ENCODE results near the gene NRAP. TPM values are rescaled to one million over a fixed set of nuclear protein-coding genes. Genes with fewer than 3 reads are reported as not detected.

NRAP gene
- total and polyA plus RNA-seq, 10 of the 15 experiments (the other 5 are each of a cell fraction or from before 2014, with no cell fraction given), result not detected

DNA sequence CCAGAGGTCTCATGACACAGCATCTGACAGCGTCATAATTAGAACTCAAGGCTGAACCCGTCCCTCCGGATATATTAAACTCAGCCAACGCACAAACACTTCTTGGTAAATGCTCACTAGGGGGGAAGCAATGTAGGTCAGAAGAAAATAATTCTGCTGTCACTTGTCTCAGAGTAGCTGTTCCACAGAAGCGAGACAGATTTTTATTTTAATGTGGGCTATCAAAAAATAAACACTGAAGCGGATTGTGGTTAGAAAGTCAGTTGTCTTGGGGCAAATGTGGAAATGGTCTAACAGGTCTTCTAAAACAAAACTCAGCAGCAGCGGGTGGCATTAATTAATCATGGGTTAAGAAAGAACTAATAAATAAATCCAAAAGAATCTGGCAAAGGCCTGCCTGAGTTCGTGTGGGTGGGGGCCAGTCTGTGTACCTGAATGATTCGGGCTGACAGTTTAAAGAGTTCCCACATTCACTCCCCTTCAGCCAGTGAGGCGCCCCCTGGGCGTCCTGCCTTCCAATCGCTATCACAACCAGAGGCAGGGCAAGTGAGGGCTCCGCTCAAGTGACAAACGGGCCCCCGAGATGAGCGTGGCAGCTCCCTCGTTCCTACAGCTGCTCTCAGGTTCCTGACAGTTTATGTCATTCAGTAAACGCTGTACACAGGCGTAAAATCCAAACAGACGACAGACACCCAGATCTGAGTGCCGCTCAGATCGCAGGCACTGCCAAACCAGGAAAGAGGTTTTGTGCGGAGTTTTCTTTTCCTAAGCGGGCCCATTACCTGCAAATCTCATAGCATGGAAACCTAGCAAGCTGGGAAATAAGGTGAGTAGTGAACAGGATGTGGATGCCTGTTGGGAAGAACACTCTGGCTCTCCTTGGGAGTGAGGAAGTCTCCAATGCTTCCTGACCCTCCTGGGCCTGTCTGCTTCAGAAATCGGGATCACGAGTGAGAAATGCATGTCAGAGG is 52.9 kb downstream of the NRAP start (continued):
- TF ChIP-seq EGR1 (IDR thresholded peaks at IDR 0.05; ENCODE audit: borderline replicate concordance in 1 of 2, low read depth in 2 of 2, low read length in 2 of 2), result no peak
- no peak for TF ChIP-seq ELK1 (IDR thresholded peaks at IDR 0.05; ENCODE audit: low read depth, low read length)
- TF ChIP-seq MTA2 (IDR thresholded peaks at IDR 0.05; ENCODE audit: low read depth), result no peak
- no peak for TF ChIP-seq ZNF274 (IDR thresholded peaks at IDR 0.05; ENCODE audit: insufficient read depth, insufficient read length)
- no peak for TF ChIP-seq ZSCAN29 (IDR thresholded peaks at IDR 0.05)

GRCh38 chr10:113609704-113610108 is 54.1 kb downstream of the NRAP start:
- RAD21 ChIA-PET (ENCODE audit: unreplicated experiment), result no interaction called here
- no TSS peak for BruUV-seq (replicated peaks)
- Histone ChIP-seq H3K4me1 (ENCODE audit: control insufficient read depth, insufficient read depth, low read length) (no peaks in the 10 kb centered on the region), H3K27me3 (replicated peaks in 1 of 2; ENCODE audit: control insufficient read depth in 2 of 2, insufficient read depth in 2 of 2, low read length in 1 of 2) (no peaks in the 10 kb centered on the region; a peak in 3 of 4 replicates), H3K9me3 (replicated peaks; ENCODE audit: control insufficient read depth, insufficient read depth, low read length) (no peaks in the 10 kb centered on the region), H4K20me1 (ENCODE audit: control insufficient read depth, insufficient read depth) (no peaks in the 10 kb centered on the region), H3K9ac (ENCODE audit: control insufficient read depth, insufficient read depth, low read length) (no peak overlapping the region), H2AFZ (ENCODE audit: control insufficient read depth, low read depth, low read length) (no peak overlapping the region), H3K4me3 (no peak overlapping the region), H3K36me3 (ENCODE audit: control insufficient read depth in 2 of 2, insufficient read depth in 2 of 2, low read length in 1 of 2) (no peaks in the 10 kb centered on the region), H3K79me2 (ENCODE audit: control insufficient read depth, insufficient read depth, low read length) (no peaks in the 10 kb centered on the region), H3K27ac (ENCODE audit: control insufficient read depth, insufficient read depth) (no peak overlapping the region), H3K4me2 (ENCODE audit: control insufficient read depth, insufficient read depth) (no peak overlapping the region)
- ATAC-seq (no peak), FAIRE-seq (no peak), DNase-seq (ENCODE audit: low read depth, low spot score) (no peak)
- 50% methylated on average over 4 of the region's 4 CpGs for WGBS (ENCODE audit: insufficient coverage, insufficient replicate concordance, low lambda C conversion rate, missing lambda C conversion rate)
- in situ Hi-C loops (cut with MboI) (no loop called here), intact Hi-C loops (cut with micrococcal nuclease; ENCODE audit: unreplicated experiment) (no loop called here)
- POLR2A ChIA-PET, result no interaction called here
- CTCF ChIA-PET, result interaction anchor here (0.7 kb wide), 1 partner anchor 17 kb away, joined by 3 read pairs; no protein-coding TSS in a partner anchor
- SMC1A ChIA-PET (ENCODE audit: uncharacterized antibody, unreplicated experiment), result no interaction called here
- no peak for TF ChIP-seq TCF12 (IDR thresholded peaks at IDR 0.05; ENCODE audit: low read depth, low read length)
- TF ChIP-seq, protein P1, sequence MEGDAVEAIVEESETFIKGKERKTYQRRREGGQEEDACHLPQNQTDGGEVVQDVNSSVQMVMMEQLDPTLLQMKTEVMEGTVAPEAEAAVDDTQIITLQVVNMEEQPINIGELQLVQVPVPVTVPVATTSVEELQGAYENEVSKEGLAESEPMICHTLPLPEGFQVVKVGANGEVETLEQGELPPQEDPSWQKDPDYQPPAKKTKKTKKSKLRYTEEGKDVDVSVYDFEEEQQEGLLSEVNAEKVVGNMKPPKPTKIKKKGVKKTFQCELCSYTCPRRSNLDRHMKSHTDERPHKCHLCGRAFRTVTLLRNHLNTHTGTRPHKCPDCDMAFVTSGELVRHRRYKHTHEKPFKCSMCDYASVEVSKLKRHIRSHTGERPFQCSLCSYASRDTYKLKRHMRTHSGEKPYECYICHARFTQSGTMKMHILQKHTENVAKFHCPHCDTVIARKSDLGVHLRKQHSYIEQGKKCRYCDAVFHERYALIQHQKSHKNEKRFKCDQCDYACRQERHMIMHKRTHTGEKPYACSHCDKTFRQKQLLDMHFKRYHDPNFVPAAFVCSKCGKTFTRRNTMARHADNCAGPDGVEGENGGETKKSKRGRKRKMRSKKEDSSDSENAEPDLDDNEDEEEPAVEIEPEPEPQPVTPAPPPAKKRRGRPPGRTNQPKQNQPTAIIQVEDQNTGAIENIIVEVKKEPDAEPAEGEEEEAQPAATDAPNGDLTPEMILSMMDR (IDR thresholded peaks at IDR 0.05 in 2 of 3, conservative IDR thresholded peaks at IDR 0.05 in 1 of 3; ENCODE audit: control insufficient read depth in 2 of 3, extremely low read depth in 1 of 3, insufficient read depth in 1 of 3, low read depth in 3 of 3, low read length in 3 of 3), result no peak
- TF ChIP-seq HCFC1 (IDR thresholded peaks at IDR 0.05; ENCODE audit: low read length), result no peak
- no peak for TF ChIP-seq SREBF1 (IDR thresholded peaks at IDR 0.05; ENCODE audit: low read length)
- TF ChIP-seq FOXM1 (IDR thresholded peaks at IDR 0.05; ENCODE audit: low read depth, low read length), result no peak
- TF ChIP-seq ATF3 (IDR thresholded peaks at IDR 0.05; ENCODE audit: borderline replicate concordance, extremely low read depth, low read depth, low read length), result no peak
- TF ChIP-seq KAT2A (conservative IDR thresholded peaks at IDR 0.05; ENCODE audit: control insufficient read depth, low read depth, low read length), result no peak
- TF ChIP-seq ZNF207 (IDR thresholded peaks at IDR 0.05; ENCODE audit: borderline replicate concordance), result no peak
- TF ChIP-seq, protein P2, sequence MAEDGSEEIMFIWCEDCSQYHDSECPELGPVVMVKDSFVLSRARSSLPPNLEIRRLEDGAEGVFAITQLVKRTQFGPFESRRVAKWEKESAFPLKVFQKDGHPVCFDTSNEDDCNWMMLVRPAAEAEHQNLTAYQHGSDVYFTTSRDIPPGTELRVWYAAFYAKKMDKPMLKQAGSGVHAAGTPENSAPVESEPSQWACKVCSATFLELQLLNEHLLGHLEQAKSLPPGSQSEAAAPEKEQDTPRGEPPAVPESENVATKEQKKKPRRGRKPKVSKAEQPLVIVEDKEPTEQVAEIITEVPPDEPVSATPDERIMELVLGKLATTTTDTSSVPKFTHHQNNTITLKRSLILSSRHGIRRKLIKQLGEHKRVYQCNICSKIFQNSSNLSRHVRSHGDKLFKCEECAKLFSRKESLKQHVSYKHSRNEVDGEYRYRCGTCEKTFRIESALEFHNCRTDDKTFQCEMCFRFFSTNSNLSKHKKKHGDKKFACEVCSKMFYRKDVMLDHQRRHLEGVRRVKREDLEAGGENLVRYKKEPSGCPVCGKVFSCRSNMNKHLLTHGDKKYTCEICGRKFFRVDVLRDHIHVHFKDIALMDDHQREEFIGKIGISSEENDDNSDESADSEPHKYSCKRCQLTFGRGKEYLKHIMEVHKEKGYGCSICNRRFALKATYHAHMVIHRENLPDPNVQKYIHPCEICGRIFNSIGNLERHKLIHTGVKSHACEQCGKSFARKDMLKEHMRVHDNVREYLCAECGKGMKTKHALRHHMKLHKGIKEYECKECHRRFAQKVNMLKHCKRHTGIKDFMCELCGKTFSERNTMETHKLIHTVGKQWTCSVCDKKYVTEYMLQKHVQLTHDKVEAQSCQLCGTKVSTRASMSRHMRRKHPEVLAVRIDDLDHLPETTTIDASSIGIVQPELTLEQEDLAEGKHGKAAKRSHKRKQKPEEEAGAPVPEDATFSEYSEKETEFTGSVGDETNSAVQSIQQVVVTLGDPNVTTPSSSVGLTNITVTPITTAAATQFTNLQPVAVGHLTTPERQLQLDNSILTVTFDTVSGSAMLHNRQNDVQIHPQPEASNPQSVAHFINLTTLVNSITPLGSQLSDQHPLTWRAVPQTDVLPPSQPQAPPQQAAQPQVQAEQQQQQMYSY (CRISPR knock-in tag; IDR thresholded peaks at IDR 0.05), result no peak
- no peak for TF ChIP-seq IKZF2 (IDR thresholded peaks at IDR 0.05)

All from GM12878 (cell line).